ENCODE results near the gene DOK7.

Gene DOK7

DNA sequence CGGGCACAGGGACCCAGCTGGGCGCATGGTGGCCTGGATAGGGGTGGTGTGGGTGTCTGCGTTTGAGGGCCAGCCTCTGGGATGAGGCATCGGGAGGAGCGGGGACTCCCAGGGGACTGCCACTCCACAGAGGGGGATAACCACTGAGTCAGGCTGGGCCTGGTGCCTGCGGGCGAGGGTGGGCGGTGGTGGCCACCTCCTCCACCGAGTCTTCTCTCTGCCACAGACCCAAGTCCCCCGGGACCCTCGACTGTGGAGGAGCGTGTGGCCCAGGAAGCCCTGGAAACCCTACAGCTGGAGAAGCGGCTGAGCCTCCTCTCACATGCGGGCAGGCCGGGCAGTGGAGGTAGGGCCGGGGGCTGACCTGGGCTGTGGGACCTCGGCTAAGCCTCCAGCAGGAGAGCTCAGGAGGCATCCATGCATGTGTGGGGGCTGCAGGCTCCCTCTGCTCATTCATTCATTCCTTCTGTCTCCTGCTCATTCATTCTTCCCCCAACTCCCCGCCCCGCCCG is 26.4 kb downstream of the DOK7 start:
- DNase-seq (ENCODE audit: low spot score), result no peak

GRCh38 chr4:3491681-3492405 is 28.7 kb downstream of the DOK7 start:
- DNase-seq (ENCODE audit: low spot score), result no peak

GRCh38 chr4:3492741-3493719 is 29.9 kb downstream of the DOK7 start:
- no peak for DNase-seq (ENCODE audit: low spot score)

DNA sequence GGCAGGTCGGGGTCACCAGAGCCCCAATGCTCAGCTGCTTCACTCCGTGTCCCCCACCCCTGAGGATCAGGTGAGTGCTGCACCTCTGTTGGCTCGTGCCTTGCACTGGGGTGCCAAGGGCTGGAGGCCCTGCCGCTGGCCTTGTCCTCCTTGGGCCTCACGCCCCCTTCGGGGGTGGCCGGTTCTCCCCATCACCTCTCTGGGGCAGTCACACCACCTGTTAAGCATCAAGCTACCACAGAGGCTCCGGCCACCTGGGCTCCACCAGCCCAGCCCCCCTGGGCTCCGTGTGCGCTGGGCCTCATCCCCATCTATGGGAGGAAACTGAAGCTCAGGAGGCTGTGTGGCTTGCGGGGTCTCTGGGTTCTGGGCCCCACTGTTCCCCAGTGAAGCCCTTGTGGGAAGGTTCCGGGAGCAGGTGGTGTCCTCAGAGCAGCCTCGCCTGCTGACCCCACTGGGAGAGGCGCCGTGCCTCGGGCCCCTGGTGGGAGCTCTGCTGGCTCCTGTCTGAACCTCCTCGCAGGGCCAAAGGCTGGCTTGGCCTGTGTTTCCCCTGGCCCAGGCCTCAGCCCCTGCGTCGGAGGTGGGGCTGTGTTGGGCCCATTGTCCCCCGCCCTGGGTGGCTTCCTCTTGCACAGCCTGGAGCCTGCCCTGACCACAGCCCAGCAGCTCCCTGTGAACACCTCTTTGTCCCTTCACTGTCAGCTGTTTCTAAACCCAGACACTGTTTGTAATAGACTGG is 30.8 kb downstream of the DOK7 start:
- DNase-seq (ENCODE audit: low spot score), result no peak

DNA sequence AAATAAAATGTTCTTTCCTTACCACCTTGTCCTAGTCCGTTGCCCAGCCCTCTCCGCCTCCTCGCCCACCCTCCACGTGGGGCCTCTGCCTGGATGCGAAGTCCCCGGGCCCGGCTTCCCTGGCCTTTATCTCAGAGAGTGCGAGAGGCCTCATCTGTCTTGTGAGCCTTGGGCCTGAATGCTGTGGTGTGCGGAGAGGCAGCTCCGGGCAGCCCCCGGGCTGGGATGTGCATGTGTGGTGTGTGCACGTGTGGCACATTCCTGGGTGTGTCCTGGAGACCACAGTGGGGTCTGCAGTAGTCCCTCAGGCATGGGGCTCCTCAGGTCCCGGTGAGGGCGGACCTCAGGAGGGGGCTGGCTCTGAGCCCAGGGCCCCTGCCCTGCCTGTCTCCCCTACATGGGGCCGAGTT is 31.4 kb downstream of the DOK7 start:
- no peak for DNase-seq (ENCODE audit: low spot score)

DNA sequence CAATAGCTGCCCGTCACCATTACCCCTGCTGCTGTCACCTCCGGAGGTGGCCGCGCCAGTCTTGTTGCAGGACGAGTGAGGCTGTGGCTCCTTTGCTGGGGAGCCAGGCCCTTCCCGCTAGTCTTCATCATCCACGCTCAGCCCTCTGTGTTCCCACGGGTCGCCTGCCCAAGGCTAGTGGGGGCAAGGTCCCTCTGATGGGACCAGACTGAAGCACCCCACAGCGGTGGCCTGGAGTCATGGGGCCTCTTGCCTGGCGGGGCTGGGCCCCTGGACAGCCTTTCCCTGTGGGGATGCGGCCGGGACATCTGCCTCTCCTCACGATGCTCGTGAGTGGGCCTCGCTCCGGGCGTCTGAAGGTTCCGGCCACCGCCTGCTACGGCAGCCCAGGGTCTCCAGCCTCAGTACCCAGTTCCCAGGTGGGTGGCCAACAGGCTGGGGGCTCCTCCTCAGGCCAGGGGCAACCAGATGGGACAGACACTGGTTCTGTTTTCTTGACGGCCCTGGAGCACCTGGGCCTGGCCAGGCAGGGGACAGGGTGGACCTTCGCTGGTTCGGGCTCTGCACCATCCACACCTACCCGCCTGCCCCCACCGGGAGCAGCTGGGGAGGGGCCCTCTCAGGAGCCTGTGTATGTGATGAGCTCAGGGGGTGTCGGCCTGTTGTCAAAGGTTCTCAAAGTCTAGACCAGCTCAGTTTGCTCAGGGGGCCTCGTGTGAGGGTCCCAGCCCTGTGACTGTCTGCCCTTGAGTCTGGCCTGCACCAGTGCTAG is 32.3 kb downstream of the DOK7 start:
- DNase-seq (ENCODE audit: low spot score), result no peak

GRCh38 chr4:3496021-3496420 is 32.9 kb downstream of the DOK7 start:
- DNase-seq (ENCODE audit: low spot score), result no peak

GRCh38 chr4:3497095-3497494 is 34.0 kb downstream of the DOK7 start:
- no peak for DNase-seq (ENCODE audit: low spot score)

DNA sequence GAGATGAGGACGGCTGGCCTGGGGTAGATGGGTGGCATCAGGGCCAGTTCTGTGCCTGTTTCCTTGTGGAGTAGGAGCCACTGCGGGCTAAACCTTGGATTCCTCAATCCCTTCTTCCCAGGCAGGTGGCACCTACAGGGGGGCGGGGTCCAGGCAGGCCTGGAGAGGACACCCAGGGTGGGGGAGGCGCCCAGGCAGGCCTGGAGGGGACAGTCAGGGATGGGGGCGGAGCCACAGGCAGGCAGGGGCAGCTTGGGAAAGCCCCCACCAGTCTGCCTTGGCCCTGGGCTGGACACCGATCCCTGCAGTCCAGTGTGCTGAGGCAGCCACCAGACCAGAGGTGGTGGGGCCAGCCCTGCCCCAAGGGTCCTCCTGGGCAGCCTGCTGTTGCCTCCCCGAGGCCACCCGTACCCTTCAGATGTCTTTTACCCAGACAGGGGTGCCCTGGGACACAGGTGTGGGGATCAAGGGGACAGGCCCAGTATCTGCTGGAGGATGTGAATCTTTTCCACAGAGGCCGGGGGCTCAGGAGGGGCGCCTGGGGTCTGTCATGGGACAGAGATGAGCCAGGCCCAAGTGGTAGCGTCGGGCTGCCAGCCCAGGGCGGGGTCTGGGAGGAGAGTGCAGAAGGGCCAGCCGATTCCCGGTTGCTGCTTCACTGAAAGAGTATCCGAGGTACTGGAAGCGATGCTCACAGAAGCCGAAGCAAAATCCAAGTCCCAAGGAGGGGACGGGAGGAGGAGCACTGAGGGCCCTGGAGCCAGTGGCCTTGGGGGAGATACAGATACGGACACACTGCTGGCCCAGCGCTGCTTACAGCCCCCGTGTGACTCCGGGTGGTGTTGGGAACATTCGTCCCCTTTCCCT is 34.6 kb downstream of the DOK7 start:
- no peak for DNase-seq (ENCODE audit: low spot score)

DNA sequence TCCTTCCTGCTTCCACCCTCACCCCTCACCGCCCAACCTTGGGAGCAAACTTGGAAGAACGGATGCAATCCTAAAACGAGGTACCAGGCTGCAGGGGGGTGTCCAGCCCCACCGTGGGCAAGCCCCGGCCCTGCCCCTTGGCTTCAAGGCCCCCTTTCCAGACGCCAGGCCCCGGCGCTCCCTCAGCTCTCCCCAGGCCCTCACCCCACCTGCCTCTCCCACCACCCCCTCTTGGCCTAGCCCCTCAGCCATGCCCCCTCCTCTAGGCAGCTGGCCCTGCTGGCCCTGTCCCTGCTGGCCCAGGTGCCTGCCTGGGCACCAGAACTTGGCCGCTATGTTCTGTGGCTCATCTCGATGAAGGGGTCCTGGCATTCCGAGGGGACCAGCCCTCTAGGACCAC is 35.3 kb downstream of the DOK7 start:
- no peak for DNase-seq (ENCODE audit: low spot score)

DNA sequence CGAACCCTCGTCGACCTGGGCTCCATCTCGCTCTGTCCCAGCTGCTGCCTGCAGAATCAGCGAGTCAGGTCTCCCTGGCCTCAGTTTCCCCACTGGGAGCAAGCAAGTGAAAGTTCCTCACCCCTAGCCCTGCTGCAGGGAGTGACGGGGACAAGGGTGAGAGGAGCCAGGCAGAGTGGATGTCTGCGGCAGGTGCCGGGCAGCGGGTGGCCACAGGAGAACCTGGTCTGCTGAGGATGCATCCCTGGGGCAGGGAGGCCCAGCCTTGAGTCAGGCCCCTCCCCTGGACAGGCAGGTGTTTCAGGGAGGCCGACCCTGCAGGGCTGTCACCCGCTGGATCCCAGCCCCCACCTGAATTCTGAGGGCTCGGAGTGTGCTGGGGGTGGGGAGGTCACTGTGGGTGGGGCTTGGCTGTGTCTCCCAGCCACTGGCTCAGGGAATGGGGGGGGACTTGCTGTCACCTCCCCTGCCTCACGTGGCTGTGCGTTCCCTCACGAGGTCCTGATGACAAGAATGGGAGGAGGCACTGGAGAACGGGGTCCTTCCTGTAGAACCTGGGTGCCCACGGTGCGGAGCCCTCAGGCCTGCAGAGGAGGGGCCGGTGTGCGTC is 35.9 kb downstream of the DOK7 start:
- no peak for DNase-seq (ENCODE audit: low spot score)

DNA sequence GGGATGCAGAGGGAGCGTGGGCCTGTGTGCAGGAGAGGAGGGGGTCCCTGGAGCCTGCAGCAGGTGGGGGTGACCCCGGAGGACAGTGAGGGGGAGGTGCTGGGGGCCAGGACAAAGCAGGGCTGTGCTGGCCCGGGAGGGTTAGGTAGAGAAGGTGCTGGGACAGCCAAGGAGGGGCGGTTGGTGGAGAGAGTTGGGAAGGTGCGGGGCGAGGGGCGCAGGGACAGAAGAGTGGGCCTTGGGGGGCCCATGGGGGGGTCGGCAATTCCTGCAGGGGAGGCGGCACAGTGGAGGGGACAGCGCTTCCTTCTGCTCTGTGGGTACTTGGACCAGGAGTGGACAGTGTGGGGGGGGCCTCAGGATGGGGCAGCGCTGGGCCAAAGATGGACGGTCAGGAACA is 36.6 kb downstream of the DOK7 start:
- DNase-seq (ENCODE audit: low spot score), result no peak

DNA sequence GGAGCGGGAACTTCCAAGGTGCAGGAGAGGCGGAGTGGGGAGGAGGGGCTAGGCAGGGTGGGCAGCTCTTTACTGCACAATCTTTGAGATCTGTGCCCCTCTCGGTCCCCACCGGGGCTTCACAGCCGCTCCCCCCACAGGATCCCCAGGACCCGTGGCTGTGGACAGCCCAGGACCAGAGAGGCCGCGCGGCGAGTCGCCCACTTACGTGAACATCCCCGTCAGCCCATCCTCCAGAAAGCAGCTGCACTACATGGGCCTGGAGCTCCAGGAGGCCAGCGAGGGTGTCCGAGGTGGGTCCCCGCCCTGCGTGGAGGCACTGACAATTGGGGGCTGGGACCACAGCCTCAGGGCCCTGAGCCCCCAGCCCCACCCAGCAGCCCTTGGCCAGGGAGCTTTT is 37.0 kb downstream of the DOK7 start:
- DNase-seq (ENCODE audit: low spot score), result no peak

GRCh38 chr4:3500634-3501101 is 37.6 kb downstream of the DOK7 start:
- DNase-seq (ENCODE audit: low spot score), result no peak

DNA sequence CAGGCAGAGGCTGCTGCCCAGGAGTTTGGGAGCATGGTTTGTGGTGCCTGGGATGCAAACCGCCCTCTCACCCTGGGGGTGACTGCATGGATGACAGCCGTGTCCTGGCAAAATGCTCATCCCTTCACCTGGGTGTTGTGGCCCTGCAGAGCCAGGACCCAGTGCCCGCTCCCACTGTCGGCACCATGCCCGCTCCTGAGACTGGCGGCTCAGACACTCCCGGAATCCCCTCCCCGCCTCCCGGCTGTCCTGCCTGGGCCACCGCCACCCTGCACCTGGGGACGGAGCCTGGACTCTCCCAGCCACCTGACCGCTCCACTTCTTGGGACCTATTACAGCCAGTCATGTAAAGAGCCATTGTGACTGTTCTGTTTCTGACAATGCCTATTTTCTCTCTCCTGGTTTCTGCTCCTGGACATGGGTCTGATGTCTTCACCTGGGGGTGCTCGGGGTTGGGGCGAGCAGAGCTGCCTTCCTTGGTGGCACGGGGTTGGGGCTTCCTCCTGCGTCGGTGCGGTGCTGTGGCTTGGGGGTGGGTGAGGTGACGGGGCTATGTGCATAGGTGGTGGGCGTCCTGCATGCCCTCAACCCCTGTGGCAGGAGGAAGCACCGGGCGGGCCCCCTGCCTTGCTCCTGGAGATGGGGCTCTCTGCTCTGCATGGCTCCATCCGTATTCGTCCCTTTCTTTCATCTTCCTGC is 38.2 kb downstream of the DOK7 start:
- no peak for DNase-seq (ENCODE audit: low spot score)

DNA sequence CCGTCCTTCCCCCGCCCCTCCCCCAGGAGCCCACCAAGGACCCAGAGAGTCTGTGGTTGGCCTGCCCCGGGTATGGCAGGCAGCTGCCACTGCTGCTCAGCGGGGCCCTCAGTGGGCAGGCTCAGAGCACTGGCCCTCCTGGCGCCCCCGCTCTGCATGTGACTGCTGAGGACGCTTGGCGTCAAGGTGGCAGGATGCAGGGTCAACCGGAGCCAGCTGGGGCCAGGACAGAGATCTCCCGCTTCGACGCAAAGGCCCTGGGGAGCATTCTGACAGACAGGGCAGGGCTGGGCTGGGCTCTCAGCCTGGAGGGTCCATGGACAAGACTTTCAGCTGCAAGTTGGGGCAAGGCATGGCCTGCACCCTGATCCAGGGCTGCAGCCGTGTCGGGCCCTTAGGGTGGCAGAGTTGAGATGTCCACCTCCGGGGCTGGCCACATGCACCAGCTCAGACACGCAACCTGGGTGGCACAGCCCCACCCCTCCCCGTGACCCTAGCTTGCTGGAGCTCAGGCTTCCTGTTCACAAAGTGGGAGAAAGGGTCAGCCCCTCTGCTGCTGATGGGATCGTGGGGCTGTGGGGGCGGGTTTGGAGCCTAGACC is 38.8 kb downstream of the DOK7 start:
- DNase-seq (ENCODE audit: low spot score), result no peak

DNA sequence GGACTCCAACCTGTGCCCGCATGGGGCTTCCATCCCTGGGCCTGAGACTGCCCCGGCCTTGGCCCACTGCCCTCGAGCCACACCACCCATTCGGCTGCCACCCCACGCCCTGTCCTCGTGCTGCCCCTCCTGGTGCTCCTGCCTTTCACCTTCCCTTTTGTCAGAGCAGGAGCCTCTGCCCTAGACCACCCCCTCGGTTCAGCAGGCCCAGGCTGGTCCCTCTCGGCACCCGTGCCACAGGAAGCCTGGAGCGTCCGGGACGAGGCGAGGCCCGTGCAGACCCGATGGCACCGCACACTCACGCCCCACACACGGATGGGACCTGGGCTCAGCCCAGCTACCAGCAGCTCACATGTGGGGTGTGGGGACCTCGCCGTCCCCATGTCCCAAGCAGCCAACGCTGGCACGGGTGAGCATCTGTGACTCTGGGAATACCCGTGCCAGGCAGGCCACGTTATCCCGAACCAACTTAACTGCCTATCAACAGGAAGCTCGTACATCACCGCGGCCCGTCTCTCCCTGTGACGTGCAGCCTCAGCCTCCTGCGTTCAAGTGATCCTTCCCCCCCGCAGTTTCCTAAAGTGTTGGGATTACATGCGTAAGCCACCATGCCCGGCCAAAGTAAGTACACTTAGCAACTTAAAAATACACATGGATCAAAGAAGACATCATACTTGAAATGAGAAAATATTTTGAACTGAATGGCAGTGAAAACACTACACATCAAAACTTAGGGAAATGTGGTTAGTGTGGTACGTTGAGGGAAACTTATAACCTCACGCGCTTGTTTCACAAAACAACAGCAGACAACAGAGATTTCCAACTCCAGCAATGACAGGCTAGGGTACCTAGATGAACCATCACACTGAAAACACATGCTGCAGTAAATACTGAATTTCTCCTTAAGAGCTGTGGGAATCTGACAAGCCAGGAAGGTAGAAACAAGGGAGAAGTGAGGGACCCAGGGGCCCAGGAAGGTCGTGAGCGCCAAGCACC is 40.1 kb downstream of the DOK7 start:
- DNase-seq (ENCODE audit: low spot score), result no peak

GRCh38 chr4:3505231-3505630 is 42.1 kb downstream of the DOK7 start:
- no peak for DNase-seq (ENCODE audit: low spot score)
